A549 (cell line): ENCODE results near the gene FHIT. TPM values are rescaled to one million over a fixed set of nuclear protein-coding genes. Genes with fewer than 3 reads are reported as not detected.
A peak's percentile ranks its signal among the peaks of the same experiment; 100 is the strongest.

ENCODE experiments used
- ATAC-seq, 2 experiments: fragments of 200-7000 bp in 1 of 2; fragments of >200 bp in 1 of 2; cut with Nextera tagmentation in 1 of 2; cut with Tn5 transposase in 1 of 2; 3 replicates each; pipeline versions ENCODE4 v1.8.0 to v1.9.1; 2018 to 2020; ENCODE audit warnings: mild to moderate bottlenecking in 1 of 2, moderate library complexity in 1 of 2
- CTCF ChIA-PET: fragments of 300-600 bp; sonication (Branson Sonifier 250); formaldehyde crosslinking; extraction: SDS; loops from one replicate; lab custom pipeline; 2021; ENCODE audit warnings: antibody characterized with exemption, inconsistent platforms; lab: Yijun Ruan, JAX
- POLR2A ChIA-PET: fragments of 350-600 bp; formaldehyde crosslinking; extraction: SDS; loops from one replicate; lab custom pipeline; 2021; ENCODE audit warnings: antibody characterized with exemption, inconsistent platforms; lab: Yijun Ruan, JAX
- DNase-seq, 2 experiments: peaks; one replicate each; pipeline versions ENCODE4 v3.0.0 to v3.0.0-alpha.2; 2011 to 2016; ENCODE audit warnings: low read depth in 1 of 2, low spot score in 1 of 2
- FAIRE-seq: peaks from 2 replicates; lab custom pipeline; 2011; peaks lifted over from hg19 to GRCh38; lab: Jason Lieb, UNC
- H3K27ac ChIP-seq, 2 experiments: fragments of >200 bp; sonication (Bioruptor Twin); formaldehyde crosslinking; 3 replicates each; pipeline ENCODE4 v1.5.1; 2016 to 2017
- H3K4me1 ChIP-seq: fragments of >200 bp; sonication (Bioruptor Twin); formaldehyde crosslinking; 3 replicates; pipeline ENCODE4 v1.6.1; 2016
- H3K4me2 ChIP-seq: fragments of >200 bp; sonication (Bioruptor Twin); formaldehyde crosslinking; 3 replicates; pipeline ENCODE4 v1.6.1; 2016
- H3K4me3 ChIP-seq: fragments of >200 bp; sonication (Bioruptor Twin); formaldehyde crosslinking; 3 replicates; pipeline ENCODE4 v1.5.1; 2016
- H3K9me3 ChIP-seq: fragments of >200 bp; sonication (Bioruptor Twin); formaldehyde crosslinking; 3 replicates; pipeline ENCODE4 v1.6.1; 2016
- BHLHE40 ChIP-seq: IDR thresholded peaks from 2 replicates; pipeline ENCODE4 v1.6.1; 2012; ENCODE audit warnings: low read depth, low read length, inconsistent platforms
- CBX2 ChIP-seq: fragments of 200-600 bp; sonication (generic); IDR thresholded peaks from 2 replicates; pipeline ENCODE4 v1.6.1; 2016; ENCODE audit warnings: low read depth, mild to moderate bottlenecking, borderline replicate concordance
- EHMT2 ChIP-seq: fragments of 200-600 bp; sonication (generic); IDR thresholded peaks from 2 replicates; pipeline ENCODE4 v1.6.1; 2016; ENCODE audit warnings: antibody characterized with exemption, low read depth, mild to moderate bottlenecking, moderate library complexity
- ESRRA ChIP-seq: fragments of 150-350 bp; IDR thresholded peaks from 2 replicates; pipeline ENCODE4 v1.6.1; 2014; ENCODE audit warnings: mild to moderate bottlenecking, low read length, borderline replicate concordance
- HES2 ChIP-seq: fragments of >200 bp; sonication (Bioruptor Twin); formaldehyde crosslinking; IDR thresholded peaks from 2 replicates; pipeline ENCODE4 v1.6.1; 2016
- HOXA7 ChIP-seq: fragments of 250-450 bp; sonication (Bioruptor Pico); IDR thresholded peaks from 2 replicates; pipeline ENCODE4 v1.5.0; 2020; ENCODE audit warnings: mild to moderate bottlenecking, moderate library complexity
- JUN ChIP-seq, 2 experiments: fragments of >200 bp; sonication (Bioruptor Twin); formaldehyde crosslinking; IDR thresholded peaks; 2 replicates in 1 of 2; 3 replicates in 1 of 2; pipeline ENCODE4 v1.6.1; 2016 to 2017
- NPAS2 ChIP-seq: fragments of 250-450 bp; sonication (Bioruptor Pico); IDR thresholded peaks from 2 replicates; pipeline ENCODE4 v1.8.0; 2022; ENCODE audit warnings: mild to moderate bottlenecking, moderate library complexity, borderline replicate concordance
- NR3C1 ChIP-seq: fragments of >200 bp; sonication (Bioruptor Twin); formaldehyde crosslinking; IDR thresholded peaks from 3 replicates; pipeline ENCODE4 v1.6.1; 2017
- PHF8 ChIP-seq: fragments of 200-600 bp; sonication (generic); IDR thresholded peaks from 2 replicates; pipeline ENCODE4 v1.6.1; 2016; ENCODE audit warnings: low read depth, mild to moderate bottlenecking, antibody characterized with exemption, moderate library complexity, borderline replicate concordance
- REST ChIP-seq: fragments of 200-600 bp; sonication (generic); IDR thresholded peaks from 2 replicates; pipeline ENCODE4 v1.6.1; 2016; ENCODE audit warnings: antibody characterized with exemption, mild to moderate bottlenecking, moderate library complexity
- RFX5 ChIP-seq: fragments of 450-650 bp; IDR thresholded peaks from 2 replicates; pipeline ENCODE4 v1.7.1; 2014; ENCODE audit warnings: antibody characterized with exemption, mild to moderate bottlenecking, moderate library complexity
- SMC3 ChIP-seq: fragments of >200 bp; sonication (Bioruptor Twin); formaldehyde crosslinking; IDR thresholded peaks from 3 replicates; pipeline ENCODE4 v1.6.1; 2018; ENCODE audit warnings: inconsistent platforms
- SREBF2 ChIP-seq: fragments of 450-650 bp; IDR thresholded peaks from 2 replicates; pipeline ENCODE4 v1.6.1; 2014; ENCODE audit warnings: mild to moderate bottlenecking, moderate library complexity
- TP53 ChIP-seq: fragments of 250-450 bp; sonication (Bioruptor Pico); IDR thresholded peaks from 2 replicates; pipeline ENCODE4 v1.5.0; 2021; ENCODE audit warnings: mild to moderate bottlenecking, moderate library complexity
- ZC3H11A ChIP-seq: fragments of 450-650 bp; IDR thresholded peaks from 2 replicates; pipeline ENCODE4 v1.6.1; 2014; ENCODE audit warnings: antibody characterized with exemption, mild to moderate bottlenecking
- ZFP36 ChIP-seq: fragments of 450-650 bp; IDR thresholded peaks from 2 replicates; pipeline ENCODE4 v1.6.1; 2014; ENCODE audit warnings: borderline replicate concordance; ENCODE audit not compliant: partially characterized antibody
- WGBS: methylation state at CpG from one replicate; pipeline ENCODE4 v1.1.6; 2017; ENCODE audit errors: missing lambda C conversion rate; 5-methylcytosine and 5-hydroxymethylcytosine counted together
- polyA plus RNA-seq, 4 experiments: library from polyadenylated mRNA; depleted of rRNA in 3 of 4; stranded (reverse); fragments of >200 nt; fragmentation: RNase III in 1 of 4; extraction: RNeasy Plus Mini Kit Qiagen cat#74134 plus additional on column Dnase treatment in 1 of 4; gene quantifications; 2 replicates in 3 of 4; 3 replicates in 1 of 4; pipeline ENCODE4 v1.2.3, GENCODE V29; 2011 to 2017
- TF ChIP-seq, protein P1 (sequence below): IDR thresholded peaks from 2 replicates; pipeline ENCODE4 v1.6.1; 2012; ENCODE audit warnings: low read depth, borderline replicate concordance
- TF ChIP-seq, protein P2 (sequence below): fragments of >200 bp; sonication (Bioruptor Twin); formaldehyde crosslinking; IDR thresholded peaks from 3 replicates; pipeline ENCODE4 v1.5.1; 2016
- TF ChIP-seq, protein P3 (sequence below): IDR thresholded peaks from 2 replicates; pipeline ENCODE4 v1.6.1; 2012

Gene FHIT
- polyA plus RNA-seq, 2 of the 4 experiments (the other 2 are of a cell fraction) = 0.76 to 0.92 TPM

DNA sequence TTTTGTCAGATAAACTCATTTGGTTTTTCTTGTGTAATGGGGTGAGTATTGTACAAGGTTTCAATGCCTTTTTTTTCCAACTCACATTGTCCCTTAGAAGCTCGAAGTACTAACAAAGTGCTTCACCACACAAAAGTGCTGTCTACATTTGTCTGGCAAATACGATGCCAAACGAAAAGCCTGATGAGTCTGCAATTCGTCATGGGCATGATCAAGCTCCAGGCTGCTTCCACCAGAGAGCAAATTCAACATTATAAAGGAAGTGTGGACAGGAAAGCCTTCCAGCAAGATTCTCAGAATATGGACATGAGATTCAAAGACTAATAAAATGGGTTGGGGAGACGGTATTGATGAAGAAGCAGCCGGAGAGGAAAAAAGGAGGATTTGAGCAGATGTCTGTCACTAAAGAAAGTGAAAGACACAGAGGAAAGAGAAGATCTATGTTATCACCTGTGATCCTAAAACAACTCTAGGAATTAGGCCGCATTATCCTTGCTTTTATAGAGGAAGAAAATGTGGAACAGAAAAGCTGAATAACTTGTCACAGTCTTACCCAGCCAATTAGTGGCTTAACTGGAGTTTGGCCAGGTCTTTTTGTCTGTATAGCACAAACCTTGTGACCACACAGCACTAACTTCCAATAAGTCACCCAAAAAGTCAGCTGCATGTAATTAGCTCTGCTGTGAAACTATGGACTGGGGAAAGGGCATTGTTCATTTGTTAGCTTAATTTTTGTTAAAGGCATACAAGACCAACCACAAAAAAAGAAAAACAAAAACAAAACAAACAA lies 494.8 kb downstream of the FHIT start:
- Histone ChIP-seq H3K9me3 (no peaks in the 10 kb centered on the region), H3K4me3 (no peak overlapping the region), H3K4me2 (no peak overlapping the region), H3K4me1 (no peaks in the 10 kb centered on the region), H3K27ac (no peak overlapping the region)
- no peak for DNase-seq
- FAIRE-seq = no peak
- POLR2A ChIA-PET = no interaction called here
- TF ChIP-seq, protein P1, sequence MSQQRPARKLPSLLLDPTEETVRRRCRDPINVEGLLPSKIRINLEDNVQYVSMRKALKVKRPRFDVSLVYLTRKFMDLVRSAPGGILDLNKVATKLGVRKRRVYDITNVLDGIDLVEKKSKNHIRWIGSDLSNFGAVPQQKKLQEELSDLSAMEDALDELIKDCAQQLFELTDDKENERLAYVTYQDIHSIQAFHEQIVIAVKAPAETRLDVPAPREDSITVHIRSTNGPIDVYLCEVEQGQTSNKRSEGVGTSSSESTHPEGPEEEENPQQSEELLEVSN = no peak
- TF ChIP-seq PHF8 = no peak
- TF ChIP-seq TP53 = no peak
- 17% methylated on average over 7 of the region's 7 CpGs for WGBS
- ATAC-seq = no peak
- CTCF ChIA-PET = no interaction called here

DNA sequence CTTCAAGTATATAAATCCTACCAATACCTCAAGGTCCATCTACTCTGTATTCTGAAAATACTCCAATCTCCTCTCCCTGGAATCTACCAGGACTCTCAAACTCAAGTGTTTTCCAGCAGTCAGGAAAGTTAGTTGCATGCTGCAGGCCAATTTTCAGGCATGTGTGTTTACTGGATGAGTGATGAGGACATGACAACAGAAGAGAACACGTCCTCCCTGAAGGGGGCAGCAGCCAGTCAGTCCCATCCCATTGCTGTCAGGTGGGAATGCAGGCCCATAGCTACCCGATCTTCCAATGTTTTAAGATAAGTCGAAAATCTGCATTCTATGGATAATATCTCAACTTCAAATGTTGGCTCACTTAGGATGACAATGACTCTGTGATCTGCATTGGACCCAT lies 496.2 kb downstream of the FHIT start:
- ATAC-seq = no peak
- 6% methylated on average over 3 of the region's 3 CpGs for WGBS
- CTCF ChIA-PET = interaction anchor here (0.6 kb wide), 1 partner anchor 131 kb away, joined by 3 read pairs; no protein-coding TSS in a partner anchor
- peak; percentile 0 to 8 for DNase-seq
- no peak overlapping the region for H3K27ac ChIP-seq
- TF ChIP-seq BHLHE40 (no peak), REST (no peak), EHMT2 (no peak), ESRRA (no peak), CBX2 (no peak), ZC3H11A (no peak), HES2 (no peak), SMC3 (no peak), SREBF2 (no peak), HOXA7 (no peak), ZFP36 (no peak), JUN (IDR thresholded peaks at IDR 0.05) (no peak), NPAS2 (no peak), NR3C1 (no peak), RFX5 (no peak)
- TF ChIP-seq, protein P2, sequence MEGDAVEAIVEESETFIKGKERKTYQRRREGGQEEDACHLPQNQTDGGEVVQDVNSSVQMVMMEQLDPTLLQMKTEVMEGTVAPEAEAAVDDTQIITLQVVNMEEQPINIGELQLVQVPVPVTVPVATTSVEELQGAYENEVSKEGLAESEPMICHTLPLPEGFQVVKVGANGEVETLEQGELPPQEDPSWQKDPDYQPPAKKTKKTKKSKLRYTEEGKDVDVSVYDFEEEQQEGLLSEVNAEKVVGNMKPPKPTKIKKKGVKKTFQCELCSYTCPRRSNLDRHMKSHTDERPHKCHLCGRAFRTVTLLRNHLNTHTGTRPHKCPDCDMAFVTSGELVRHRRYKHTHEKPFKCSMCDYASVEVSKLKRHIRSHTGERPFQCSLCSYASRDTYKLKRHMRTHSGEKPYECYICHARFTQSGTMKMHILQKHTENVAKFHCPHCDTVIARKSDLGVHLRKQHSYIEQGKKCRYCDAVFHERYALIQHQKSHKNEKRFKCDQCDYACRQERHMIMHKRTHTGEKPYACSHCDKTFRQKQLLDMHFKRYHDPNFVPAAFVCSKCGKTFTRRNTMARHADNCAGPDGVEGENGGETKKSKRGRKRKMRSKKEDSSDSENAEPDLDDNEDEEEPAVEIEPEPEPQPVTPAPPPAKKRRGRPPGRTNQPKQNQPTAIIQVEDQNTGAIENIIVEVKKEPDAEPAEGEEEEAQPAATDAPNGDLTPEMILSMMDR = no peak
- TF ChIP-seq, protein P3, sequence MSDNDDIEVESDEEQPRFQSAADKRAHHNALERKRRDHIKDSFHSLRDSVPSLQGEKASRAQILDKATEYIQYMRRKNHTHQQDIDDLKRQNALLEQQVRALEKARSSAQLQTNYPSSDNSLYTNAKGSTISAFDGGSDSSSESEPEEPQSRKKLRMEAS = no peak
- TF ChIP-seq, all 56 proteins: peak for 0
- Histone ChIP-seq H3K4me3 (no peak overlapping the region), H3K9me3 (no peaks in the 10 kb centered on the region), H3K4me1 (no peaks in the 10 kb centered on the region), H3K4me2 (no peak overlapping the region)
- POLR2A ChIA-PET = no interaction called here
- FAIRE-seq = no peak
